K562 (cell line): Measurements from ENCODE around the gene NRCAM. TPM values are rescaled to one million over a fixed set of nuclear protein-coding genes. Genes with fewer than 3 reads are reported as not detected.

Experiments
- COPS2 ChIP-seq: fragments of 450-650 bp; conservative IDR thresholded peaks from 2 replicates; pipeline ENCODE4 v1.6.1; 2016; ENCODE audit warnings: mild to moderate bottlenecking, moderate library complexity
- DNMT1 ChIP-seq: fragments of 450-650 bp; IDR thresholded peaks from 2 replicates; pipeline ENCODE4 v1.6.1; 2016; ENCODE audit warnings: antibody characterized with exemption, mild to moderate bottlenecking
- FUS ChIP-seq: fragments of 200-400 bp; formaldehyde crosslinking; optimal IDR thresholded peaks from 2 replicates; pipeline ENCODE3; 2017; ENCODE audit warnings: low read depth, low read length
- NCOA1 ChIP-seq: fragments of 450-650 bp; IDR thresholded peaks from 2 replicates; pipeline ENCODE4 v1.6.1; 2016; ENCODE audit warnings: low read depth
- PTTG1 ChIP-seq: fragments of 450-650 bp; IDR thresholded peaks from 2 replicates; pipeline ENCODE4 v1.6.1; 2016; ENCODE audit warnings: low read depth, mild to moderate bottlenecking, missing genetic modification characterization, missing compliant biosample characterization
- SUPT5H ChIP-seq: fragments of 450-650 bp; IDR thresholded peaks from 2 replicates; pipeline ENCODE4 v1.6.1; 2016
- ZNF165 ChIP-seq: fragments of 250-450 bp; sonication (Bioruptor Pico); IDR thresholded peaks from 2 replicates; pipeline ENCODE4 v1.4.0; 2020; ENCODE audit warnings: borderline replicate concordance
- ZNF217 ChIP-seq: sonication (generic); formaldehyde crosslinking; IDR thresholded peaks from 2 replicates; pipeline ENCODE4 v1.8.0; 2022; ENCODE audit warnings: mild to moderate bottlenecking, missing genetic modification reagents
- ZNF696 ChIP-seq: fragments of 250-450 bp; sonication (Bioruptor Pico); conservative IDR thresholded peaks from 2 replicates; pipeline ENCODE4 v1.4.0; 2020; ENCODE audit warnings: mild to moderate bottlenecking, moderate library complexity
- polyA plus RNA-seq, 8 experiments: library from polyadenylated mRNA; depleted of rRNA in 4 of 8; stranded (reverse) in 5 of 8; unstranded in 3 of 8; fragments of >200 nt; fragmentation: Nextera tagmentation in 2 of 8; fragmentation: Illumina TruSeq in 1 of 8; extraction: Ambion mirVana in 2 of 8; extraction: Trizol in 1 of 8; gene quantifications; 2 replicates each; pipeline versions ENCODE4 v1.2.1 to v1.2.3, GENCODE V29; 2011 to 2014; ENCODE audit warnings: inconsistent platforms in 1 of 8, missing spikeins in 1 of 8
- total RNA-seq, 7 experiments: library from RNA; depleted of rRNA in 6 of 7; stranded (reverse); fragments of >200 nt in 6 of 7; fragmentation: Illumina TruSeq in 2 of 7; extraction: Trizol in 2 of 7; gene quantifications; 2 replicates each; pipeline versions ENCODE4 v1.2.1 to v1.2.3, GENCODE V29; 2011 to 2021; ENCODE audit warnings: low replicate concordance in 1 of 7
- TF ChIP-seq, protein P1 (sequence below), 2 experiments: fragments of 450-650 bp; formaldehyde crosslinking in 1 of 2; IDR thresholded peaks; 2 replicates each; pipeline versions ENCODE4 v1.4.0 to v1.6.1; 2014 to 2020; ENCODE audit warnings: mild to moderate bottlenecking in 2 of 2, borderline replicate concordance in 1 of 2, low read depth in 1 of 2
- TF ChIP-seq, protein P2 (sequence below): fragments of 250-450 bp; sonication (Bioruptor Pico); IDR thresholded peaks from 2 replicates; pipeline ENCODE4 v1.8.0; 2021; ENCODE audit warnings: borderline replicate concordance, mild to moderate bottlenecking, moderate library complexity; ENCODE audit not compliant: poor library complexity, severe bottlenecking
- TF ChIP-seq, protein P3 (sequence below): sonication (generic); formaldehyde crosslinking; IDR thresholded peaks from 2 replicates; pipeline ENCODE4 v1.5.0; 2020; ENCODE audit warnings: missing genetic modification reagents
- TF ChIP-seq, protein P4 (sequence below), 3 experiments: fragments of 200-800 bp in 1 of 3; fragments of 250-450 bp in 1 of 3; fragments of 450-650 bp in 1 of 3; sonication (Bioruptor Pico) in 1 of 3; sonication (Bioruptor generic) in 1 of 3; formaldehyde crosslinking in 1 of 3; IDR thresholded peaks; 2 replicates each; pipeline versions ENCODE4 v1.6.1 to v1.8.0; 2016 to 2022; ENCODE audit warnings: mild to moderate bottlenecking in 2 of 3, missing genetic modification characterization in 2 of 3, missing compliant biosample characterization in 1 of 3, moderate library complexity in 1 of 3

The NRCAM gene
- total and polyA plus RNA-seq, 9 of the 15 experiments (the other 6 are each of a cell fraction or from before 2014, with no cell fraction given), result 0.03 to 0.54 (median 0.12) TPM; not detected in 1

DNA sequence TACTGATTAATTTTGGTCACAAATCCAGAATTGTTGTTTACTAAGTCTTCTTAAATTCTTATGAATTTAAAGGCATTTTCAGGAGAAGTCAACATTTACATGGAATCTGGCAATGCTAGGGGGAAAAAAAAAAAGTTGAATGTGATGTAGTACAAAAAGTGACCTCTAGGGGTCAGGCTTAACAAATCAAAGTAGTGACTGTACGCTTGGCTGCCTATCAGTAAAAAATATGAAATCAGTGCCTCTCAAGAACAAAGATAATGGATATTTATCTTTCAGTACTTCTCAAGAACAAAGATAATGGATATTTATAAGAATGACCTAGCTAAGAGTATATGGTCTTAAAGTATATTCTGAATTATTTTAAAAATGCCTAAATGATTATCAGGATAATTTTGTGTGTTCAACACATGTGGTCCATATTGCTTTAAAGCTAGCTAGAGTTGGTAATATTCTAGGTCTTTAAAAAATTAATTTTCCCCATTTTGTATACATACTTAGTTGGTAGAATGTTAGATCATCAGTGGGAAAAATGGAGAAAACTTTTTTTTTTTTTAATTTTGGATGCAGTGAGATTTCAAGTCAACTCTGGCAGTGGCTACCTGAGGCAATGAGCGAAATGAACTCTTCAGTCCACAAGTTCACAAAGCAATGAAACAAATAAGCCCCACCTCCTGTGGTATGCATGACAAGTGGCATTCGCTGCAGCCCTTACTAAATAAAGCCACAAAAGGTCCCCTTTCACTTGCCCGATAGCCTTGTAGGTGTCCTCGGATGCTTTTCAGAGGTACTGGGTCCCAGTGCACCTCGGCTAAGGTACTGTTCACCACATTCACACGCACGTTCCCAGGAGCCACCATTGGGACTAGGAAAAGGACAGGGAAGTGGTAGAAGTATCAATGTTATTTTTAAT, 274.9 kb downstream of the NRCAM start (continued):
- TF ChIP-seq SUPT5H (no peak), ZNF696 (no peak), NCOA1 (no peak), ZNF217 (CRISPR knock-in tag) (no peak), DNMT1 (no peak), FUS (no peak), PTTG1 (tag) (no peak), ZNF165 (CRISPR knock-in tag) (no peak), COPS2 (no peak)
- TF ChIP-seq, protein P1, sequence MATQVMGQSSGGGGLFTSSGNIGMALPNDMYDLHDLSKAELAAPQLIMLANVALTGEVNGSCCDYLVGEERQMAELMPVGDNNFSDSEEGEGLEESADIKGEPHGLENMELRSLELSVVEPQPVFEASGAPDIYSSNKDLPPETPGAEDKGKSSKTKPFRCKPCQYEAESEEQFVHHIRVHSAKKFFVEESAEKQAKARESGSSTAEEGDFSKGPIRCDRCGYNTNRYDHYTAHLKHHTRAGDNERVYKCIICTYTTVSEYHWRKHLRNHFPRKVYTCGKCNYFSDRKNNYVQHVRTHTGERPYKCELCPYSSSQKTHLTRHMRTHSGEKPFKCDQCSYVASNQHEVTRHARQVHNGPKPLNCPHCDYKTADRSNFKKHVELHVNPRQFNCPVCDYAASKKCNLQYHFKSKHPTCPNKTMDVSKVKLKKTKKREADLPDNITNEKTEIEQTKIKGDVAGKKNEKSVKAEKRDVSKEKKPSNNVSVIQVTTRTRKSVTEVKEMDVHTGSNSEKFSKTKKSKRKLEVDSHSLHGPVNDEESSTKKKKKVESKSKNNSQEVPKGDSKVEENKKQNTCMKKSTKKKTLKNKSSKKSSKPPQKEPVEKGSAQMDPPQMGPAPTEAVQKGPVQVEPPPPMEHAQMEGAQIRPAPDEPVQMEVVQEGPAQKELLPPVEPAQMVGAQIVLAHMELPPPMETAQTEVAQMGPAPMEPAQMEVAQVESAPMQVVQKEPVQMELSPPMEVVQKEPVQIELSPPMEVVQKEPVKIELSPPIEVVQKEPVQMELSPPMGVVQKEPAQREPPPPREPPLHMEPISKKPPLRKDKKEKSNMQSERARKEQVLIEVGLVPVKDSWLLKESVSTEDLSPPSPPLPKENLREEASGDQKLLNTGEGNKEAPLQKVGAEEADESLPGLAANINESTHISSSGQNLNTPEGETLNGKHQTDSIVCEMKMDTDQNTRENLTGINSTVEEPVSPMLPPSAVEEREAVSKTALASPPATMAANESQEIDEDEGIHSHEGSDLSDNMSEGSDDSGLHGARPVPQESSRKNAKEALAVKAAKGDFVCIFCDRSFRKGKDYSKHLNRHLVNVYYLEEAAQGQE (IDR thresholded peaks at IDR 0.05; ENCODE audit: borderline replicate concordance), result peak; percentile 90
- TF ChIP-seq, protein P1 (CRISPR knock-in tag; IDR thresholded peaks at IDR 0.05; ENCODE audit: low read depth), result no peak
- TF ChIP-seq, protein P2, sequence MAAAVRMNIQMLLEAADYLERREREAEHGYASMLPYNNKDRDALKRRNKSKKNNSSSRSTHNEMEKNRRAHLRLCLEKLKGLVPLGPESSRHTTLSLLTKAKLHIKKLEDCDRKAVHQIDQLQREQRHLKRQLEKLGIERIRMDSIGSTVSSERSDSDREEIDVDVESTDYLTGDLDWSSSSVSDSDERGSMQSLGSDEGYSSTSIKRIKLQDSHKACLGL, result no peak
- TF ChIP-seq, protein P3, sequence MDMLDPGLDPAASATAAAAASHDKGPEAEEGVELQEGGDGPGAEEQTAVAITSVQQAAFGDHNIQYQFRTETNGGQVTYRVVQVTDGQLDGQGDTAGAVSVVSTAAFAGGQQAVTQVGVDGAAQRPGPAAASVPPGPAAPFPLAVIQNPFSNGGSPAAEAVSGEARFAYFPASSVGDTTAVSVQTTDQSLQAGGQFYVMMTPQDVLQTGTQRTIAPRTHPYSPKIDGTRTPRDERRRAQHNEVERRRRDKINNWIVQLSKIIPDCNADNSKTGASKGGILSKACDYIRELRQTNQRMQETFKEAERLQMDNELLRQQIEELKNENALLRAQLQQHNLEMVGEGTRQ (CRISPR knock-in tag), result no peak
- TF ChIP-seq, protein P4, sequence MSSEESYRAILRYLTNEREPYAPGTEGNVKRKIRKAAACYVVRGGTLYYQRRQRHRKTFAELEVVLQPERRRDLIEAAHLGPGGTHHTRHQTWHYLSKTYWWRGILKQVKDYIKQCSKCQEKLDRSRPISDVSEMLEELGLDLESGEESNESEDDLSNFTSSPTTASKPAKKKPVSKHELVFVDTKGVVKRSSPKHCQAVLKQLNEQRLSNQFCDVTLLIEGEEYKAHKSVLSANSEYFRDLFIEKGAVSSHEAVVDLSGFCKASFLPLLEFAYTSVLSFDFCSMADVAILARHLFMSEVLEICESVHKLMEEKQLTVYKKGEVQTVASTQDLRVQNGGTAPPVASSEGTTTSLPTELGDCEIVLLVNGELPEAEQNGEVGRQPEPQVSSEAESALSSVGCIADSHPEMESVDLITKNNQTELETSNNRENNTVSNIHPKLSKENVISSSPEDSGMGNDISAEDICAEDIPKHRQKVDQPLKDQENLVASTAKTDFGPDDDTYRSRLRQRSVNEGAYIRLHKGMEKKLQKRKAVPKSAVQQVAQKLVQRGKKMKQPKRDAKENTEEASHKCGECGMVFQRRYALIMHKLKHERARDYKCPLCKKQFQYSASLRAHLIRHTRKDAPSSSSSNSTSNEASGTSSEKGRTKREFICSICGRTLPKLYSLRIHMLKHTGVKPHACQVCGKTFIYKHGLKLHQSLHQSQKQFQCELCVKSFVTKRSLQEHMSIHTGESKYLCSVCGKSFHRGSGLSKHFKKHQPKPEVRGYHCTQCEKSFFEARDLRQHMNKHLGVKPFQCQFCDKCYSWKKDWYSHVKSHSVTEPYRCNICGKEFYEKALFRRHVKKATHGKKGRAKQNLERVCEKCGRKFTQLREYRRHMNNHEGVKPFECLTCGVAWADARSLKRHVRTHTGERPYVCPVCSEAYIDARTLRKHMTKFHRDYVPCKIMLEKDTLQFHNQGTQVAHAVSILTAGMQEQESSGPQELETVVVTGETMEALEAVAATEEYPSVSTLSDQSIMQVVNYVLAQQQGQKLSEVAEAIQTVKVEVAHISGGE (CRISPR knock-in tag; IDR thresholded peaks at IDR 0.05), result no peak
